Fibroblast of skin of left quadriceps (primary cell): ENCODE measurements around the gene PKP2.
"Not testable (repeated sequence)": the region's sequence is repeated elsewhere in the genome, so short reads cannot be mapped to it uniquely, and the experiment has no call there.

Experiments
- DNase-seq, 2 experiments: peaks; one replicate each; pipeline ENCODE4 v3.0.0-alpha.2; 2013; ENCODE audit warnings: low read depth in 2 of 2

Gene PKP2

GRCh38 chr12:32895688-32896431 lies 717 bp downstream of the PKP2 start:
- DNase-seq: no peak

DNA sequence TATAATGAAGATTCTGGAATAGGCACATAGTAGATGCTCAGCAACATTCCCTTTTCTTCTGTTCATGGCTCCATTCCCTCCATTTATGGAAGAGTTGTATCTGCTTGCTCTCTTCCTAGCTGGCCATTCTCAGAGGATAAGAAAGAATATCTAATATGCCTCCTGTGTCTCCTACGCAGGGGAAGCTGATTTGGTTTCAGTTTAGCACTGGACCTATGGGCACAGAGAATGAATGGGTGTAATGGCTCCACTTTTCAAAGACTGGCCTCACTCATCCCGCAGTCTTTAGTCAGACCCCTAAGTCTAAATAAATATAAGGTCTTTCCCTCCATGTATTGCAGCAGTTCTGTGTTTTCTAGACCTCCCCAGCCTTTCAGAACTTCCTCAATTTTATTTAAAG lies 2.0 kb downstream of the PKP2 start:
- DNase-seq: no peak

GRCh38 chr12:32893458-32893857 lies 3.1 kb downstream of the PKP2 start:
- DNase-seq: no peak

GRCh38 chr12:32893043-32893442 lies 3.5 kb downstream of the PKP2 start:
- DNase-seq: no peak

DNA sequence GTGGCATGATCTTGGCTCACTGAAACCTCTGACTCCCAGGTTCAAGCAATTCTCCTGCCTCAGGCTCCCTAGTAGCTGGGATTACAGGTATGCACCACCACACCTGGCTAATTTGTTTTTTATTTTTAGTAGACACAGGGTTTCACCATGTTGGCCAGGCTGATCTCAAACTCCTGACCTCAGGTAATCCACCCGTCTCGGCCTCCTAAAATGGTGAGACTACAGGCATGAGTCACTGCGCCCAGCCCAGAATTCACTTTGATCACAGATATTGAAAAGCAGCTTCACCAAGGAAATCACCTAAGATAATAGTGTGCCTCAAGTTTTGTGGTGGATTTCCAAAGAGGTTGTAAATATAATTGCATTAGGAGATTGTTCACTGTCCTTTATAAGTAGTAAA lies 4.2 kb downstream of the PKP2 start:
- not testable (repeated sequence) for DNase-seq

DNA sequence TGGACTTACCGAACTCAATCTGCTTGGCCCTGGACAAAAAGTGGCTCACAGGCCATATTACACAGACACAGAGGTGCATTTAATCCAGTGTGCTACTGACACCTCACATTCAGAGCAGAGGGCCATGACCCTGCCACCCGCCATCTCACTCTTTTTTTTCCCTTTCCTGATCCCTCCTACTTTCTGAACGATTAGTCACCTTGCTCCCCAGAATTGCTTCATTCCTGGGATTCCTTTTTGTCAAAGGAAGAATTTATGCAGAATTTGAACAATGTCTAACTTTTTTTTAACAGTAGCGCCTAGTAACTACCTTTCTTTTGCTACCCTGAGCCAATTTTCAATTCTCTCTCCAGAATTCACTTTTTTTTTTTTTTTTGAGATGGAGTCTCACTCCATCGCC lies 4.6 kb downstream of the PKP2 start:
- DNase-seq: no peak

GRCh38 chr12:32891526-32891925 lies 5.1 kb downstream of the PKP2 start:
- DNase-seq: no peak

DNA sequence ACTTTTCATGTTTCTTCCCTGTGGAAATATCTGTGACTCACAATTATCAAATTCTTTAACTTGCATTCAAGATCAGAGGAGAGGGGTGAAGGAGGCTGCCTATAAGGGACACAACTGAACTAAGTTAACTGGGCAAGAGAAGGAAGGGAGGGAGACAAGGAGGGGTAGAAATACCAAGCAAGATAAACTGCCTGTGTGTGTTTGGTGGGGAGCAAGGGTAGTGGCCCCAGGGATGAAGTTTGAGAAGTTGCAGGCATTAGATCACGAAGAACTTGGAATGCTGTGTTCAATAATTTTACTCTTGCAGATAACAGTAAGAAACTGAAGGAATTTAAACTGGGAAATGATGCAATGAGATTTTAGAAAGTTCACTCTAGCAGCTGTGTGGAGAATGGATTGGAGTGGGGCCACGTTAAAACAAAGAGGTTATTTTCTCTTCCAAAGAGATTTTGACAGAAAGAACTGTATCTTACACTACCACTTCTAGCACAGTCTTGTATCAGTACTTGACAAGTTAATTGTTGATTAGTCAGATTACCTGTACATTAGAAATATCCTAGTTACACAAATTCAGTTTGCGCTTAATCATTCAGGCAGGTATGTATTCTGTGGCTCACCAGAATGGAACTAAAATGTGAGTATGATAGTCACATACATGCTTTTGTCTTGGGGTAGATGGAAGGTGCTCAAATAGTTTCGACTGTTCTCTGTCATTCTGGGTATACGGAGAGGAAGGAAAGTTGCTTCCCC lies 7.4 kb downstream of the PKP2 start:
- DNase-seq: no peak

DNA sequence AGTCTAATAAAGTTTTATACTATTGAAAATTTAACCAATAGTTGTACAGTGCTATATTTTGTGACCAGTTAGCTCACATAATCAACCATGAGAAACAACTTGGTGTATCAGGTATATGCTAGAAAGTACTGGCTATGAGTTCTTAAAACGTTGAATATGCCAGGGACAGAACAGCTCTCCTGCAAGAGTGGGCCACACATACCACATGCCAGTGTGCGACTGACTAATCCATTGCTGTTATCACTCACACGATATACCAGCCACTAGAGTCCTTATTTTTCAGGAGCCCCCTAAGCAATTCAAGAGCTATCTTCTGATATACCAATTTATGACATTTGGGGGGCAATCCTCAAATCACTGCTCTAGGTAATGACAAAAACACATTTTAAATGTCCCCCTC lies 9.5 kb downstream of the PKP2 start:
- no peak for DNase-seq

DNA sequence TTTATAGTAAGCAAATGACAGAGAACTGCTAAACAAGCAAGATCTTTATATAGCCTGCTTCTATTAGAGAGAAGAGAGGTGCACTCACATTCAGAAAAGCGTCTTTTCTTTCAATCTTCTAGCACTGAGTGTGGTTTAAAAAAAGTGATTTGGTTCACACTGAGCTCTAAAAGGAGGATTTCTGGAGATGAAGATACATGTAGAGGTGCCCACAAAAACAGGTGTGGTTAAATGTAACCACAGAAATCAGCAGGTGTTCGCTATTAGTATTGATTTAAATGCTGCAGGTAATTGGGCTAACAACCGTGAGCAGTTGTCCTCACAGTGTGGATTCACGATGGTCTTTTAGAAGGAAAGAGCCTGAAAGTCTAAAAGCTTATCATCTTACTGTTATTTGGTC lies 10.7 kb downstream of the PKP2 start:
- no peak for DNase-seq

GRCh38 chr12:32884962-32885361 lies 11.6 kb downstream of the PKP2 start:
- DNase-seq: no peak

DNA sequence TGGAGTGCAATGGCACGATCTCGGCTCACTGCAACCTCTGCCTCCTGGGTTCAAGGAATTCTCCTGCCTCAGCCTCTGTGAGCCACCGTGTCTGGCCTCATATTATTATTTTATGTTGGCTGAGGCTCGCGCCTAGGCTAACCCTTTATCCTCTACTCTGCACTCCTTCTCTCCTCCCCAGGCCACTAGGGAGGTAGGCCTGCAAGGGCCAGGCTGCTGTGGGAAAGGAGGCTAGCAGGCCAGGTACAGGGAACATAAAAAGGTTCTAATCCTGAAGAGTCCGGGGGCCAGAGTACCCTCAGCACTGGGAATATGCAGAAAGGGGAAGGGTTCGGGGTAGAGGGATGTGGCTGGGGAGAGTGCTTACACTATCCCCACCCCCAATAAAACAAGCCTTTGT lies 14.9 kb downstream of the PKP2 start:
- no peak for DNase-seq

GRCh38 chr12:32881107-32881506 lies 15.5 kb downstream of the PKP2 start:
- DNase-seq: no peak

DNA sequence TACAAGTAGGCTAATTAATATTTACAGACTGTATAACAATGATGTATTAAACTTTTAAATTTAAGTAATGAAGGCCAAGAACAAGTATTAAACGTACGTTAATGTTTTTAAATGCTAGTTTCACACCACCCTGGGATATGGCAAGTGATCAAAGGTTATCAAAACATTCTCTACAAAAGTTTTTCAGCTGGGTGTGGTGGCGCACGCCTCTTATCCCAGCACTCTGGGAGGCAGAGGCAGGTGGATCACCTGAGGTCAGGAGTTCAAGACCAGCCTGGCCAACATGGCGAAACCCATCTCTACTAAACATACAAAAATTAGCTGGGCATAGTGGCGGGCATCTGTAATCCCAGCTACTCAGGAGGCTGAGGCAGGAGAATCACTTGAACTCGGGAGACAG lies 17.5 kb downstream of the PKP2 start:
- not testable (repeated sequence) for DNase-seq

DNA sequence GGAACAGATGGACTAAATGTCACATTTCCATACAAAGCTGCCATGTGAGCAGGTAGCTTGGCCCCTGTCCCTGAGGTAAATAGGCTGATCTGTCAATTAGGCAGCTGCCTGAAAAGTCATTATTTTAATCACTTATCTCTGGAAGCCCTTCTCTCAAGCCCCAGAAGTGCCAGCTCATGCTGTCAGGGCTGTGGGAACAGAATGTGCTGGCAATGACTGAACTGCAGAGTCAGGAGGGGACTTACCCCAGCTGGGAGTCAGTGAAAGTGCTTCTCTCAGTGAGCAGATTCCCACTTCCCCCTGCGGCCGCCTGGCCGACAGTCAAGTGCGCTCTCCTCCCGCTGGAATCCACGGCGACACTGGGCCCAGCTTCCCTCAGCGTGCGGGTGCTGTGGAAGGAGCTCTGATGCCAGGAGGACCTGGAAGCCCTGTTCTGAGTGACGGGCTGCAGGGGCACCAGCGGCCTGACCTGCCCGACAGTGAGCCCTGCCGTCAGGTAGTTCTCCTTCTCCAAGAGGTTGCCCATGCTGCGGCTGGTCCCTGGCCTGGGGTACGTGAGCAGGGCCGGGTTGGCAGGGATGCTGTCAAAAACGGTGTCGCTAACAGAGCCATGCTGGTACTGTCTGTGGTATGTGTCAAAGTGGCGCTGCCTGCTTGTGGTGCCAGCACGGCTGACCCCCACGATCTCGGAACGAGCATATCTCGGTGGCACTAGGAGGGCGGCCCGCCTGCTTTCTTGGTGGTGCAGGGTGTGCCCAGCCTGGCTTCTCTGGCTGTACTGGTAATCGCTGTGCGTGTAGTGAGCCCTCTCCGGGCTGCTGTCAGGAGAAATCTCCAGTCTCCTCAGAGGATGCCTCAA lies 18.7 kb downstream of the PKP2 start:
- no peak for DNase-seq

DNA sequence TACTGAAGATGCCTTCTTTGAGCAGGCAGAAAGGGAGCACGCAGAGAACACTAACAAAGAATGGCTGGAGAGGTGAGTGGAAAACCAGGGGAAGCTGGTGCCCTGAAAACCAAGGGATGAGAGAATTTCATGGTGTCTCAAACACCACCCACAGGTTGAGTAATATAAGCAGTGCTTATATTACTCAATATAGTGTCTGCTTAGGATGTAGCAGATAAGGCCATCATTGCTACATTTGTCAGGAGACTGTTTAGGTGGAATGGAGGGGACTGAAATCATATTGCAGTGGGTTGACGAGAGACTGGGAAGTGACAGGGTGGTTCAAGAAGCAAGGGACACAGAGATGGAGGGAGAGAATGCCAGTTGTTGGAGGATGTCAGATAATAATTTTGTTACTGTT lies 20.6 kb downstream of the PKP2 start:
- DNase-seq: no peak

- DNase-seq: no peak
These were observed 21.6 kb downstream of the PKP2 start for GRCh38 chr12:32874975-32875374.

- no peak for DNase-seq
These were observed 22.5 kb downstream of the PKP2 start for GRCh38 chr12:32874078-32874477.

- not testable (repeated sequence) for DNase-seq
These were observed 24.2 kb downstream of the PKP2 start for GRCh38 chr12:32872416-32872815.

- no peak for DNase-seq
These were observed 25.9 kb downstream of the PKP2 start for GRCh38 chr12:32870716-32871115.

DNA sequence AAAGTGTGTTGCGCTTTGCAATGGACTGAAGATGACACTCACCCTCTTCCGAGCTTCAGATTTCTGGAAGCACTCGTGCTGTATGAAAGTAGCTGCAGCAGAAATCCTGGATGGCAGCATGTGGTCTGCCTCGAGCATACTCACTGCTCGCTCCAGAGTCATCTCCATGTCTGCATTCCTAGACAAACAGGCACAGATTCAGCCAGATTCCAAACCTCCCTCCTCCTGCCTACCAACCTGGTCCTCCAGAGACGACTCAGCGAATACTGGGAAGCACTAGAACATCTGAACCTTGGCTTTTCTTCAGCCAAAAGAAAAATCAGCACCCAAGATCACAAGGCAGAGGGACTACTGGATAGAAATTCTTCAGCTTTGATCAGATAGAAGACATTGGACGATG lies 27.7 kb downstream of the PKP2 start:
- DNase-seq: no peak

GRCh38 chr12:32864731-32865130 lies 31.8 kb downstream of the PKP2 start:
- no peak for DNase-seq

GRCh38 chr12:32863128-32863527 lies 33.4 kb downstream of the PKP2 start:
- DNase-seq: no peak
